KMS-11 (cell line): ENCODE measurements around the gene COL25A1.

ENCODE experiments used
- H2AFZ ChIP-seq: fragments of 200-600 bp; sonication (generic); 2 replicates; pipeline ENCODE4 v1.6.1; 2016; ENCODE audit warnings: antibody characterized with exemption, mixed run types, low read depth
- H3K27ac ChIP-seq: fragments of 200-600 bp; sonication (generic); 2 replicates; pipeline ENCODE4 v1.6.1; 2016; ENCODE audit warnings: mild to moderate bottlenecking, mixed run types
- H3K27me3 ChIP-seq: fragments of 200-600 bp; sonication (generic); 2 replicates; pipeline ENCODE4 v1.6.1; 2017; ENCODE audit warnings: mild to moderate bottlenecking, low read depth, mixed run types, moderate library complexity; ENCODE audit not compliant: insufficient read depth
- H3K36me3 ChIP-seq: fragments of 200-600 bp; sonication (generic); 2 replicates; pipeline ENCODE4 v1.6.1; 2017; ENCODE audit warnings: mild to moderate bottlenecking, mixed run types; ENCODE audit not compliant: insufficient read depth
- H3K4me1 ChIP-seq: fragments of 200-600 bp; sonication (generic); 2 replicates; pipeline ENCODE4 v1.6.1; 2016; ENCODE audit warnings: mild to moderate bottlenecking, low read depth, mixed run types; ENCODE audit not compliant: poor library complexity, severe bottlenecking
- H3K4me2 ChIP-seq: fragments of 200-600 bp; sonication (generic); 2 replicates; pipeline ENCODE4 v1.7.0; 2016; ENCODE audit warnings: mild to moderate bottlenecking, mixed run types
- H3K4me3 ChIP-seq: fragments of 200-600 bp; sonication (generic); IDR thresholded peaks from 2 replicates; pipeline ENCODE4 v1.6.1; 2017; ENCODE audit warnings: low read depth, low read length, mixed read lengths; ENCODE audit not compliant: insufficient read depth
- H3K79me2 ChIP-seq: fragments of 200-600 bp; sonication (generic); 2 replicates; pipeline ENCODE4 v1.6.1; 2016; ENCODE audit warnings: low read depth, mixed run types; ENCODE audit not compliant: insufficient read depth
- H3K9ac ChIP-seq: fragments of 200-600 bp; sonication (generic); 2 replicates; pipeline ENCODE4 v1.6.1; 2016; ENCODE audit warnings: mild to moderate bottlenecking, mixed run types
- H4K20me1 ChIP-seq: fragments of 200-600 bp; sonication (generic); 2 replicates; pipeline ENCODE4 v1.6.1; 2016; ENCODE audit warnings: mild to moderate bottlenecking, mixed run types; ENCODE audit not compliant: insufficient read depth
- TF ChIP-seq, protein P1 (sequence below): fragments of 200-600 bp; sonication (generic); conservative IDR thresholded peaks from 2 replicates; pipeline ENCODE4 v1.6.1; 2017; ENCODE audit warnings: low read depth, mild to moderate bottlenecking, antibody characterized with exemption, low read length, moderate library complexity, mixed read lengths

COL25A1 gene

DNA sequence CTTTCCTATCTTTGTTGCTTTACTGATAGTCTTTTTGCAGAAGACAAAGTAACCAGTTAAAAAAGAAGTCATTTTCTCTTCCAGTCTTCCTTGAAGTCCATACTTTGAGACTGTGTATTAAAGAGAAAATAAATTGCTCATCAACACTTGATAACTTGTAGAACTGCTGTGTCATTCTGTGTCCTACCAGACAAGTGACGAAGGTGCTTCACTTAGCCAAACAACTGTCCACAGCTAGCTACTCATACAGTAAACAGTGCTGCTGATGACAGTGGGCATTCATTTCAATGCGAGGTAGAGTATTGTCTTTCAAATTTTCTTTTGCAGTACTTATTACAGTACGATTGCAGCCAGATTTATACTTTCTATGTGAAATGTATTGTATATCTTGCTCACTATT is 11.5 kb downstream of the COL25A1 start:
- peaks cover under 1% of the 10 kb centered on the region for H3K4me1 ChIP-seq
- H3K9ac ChIP-seq: no peak overlapping the region
- TF ChIP-seq, protein P1, sequence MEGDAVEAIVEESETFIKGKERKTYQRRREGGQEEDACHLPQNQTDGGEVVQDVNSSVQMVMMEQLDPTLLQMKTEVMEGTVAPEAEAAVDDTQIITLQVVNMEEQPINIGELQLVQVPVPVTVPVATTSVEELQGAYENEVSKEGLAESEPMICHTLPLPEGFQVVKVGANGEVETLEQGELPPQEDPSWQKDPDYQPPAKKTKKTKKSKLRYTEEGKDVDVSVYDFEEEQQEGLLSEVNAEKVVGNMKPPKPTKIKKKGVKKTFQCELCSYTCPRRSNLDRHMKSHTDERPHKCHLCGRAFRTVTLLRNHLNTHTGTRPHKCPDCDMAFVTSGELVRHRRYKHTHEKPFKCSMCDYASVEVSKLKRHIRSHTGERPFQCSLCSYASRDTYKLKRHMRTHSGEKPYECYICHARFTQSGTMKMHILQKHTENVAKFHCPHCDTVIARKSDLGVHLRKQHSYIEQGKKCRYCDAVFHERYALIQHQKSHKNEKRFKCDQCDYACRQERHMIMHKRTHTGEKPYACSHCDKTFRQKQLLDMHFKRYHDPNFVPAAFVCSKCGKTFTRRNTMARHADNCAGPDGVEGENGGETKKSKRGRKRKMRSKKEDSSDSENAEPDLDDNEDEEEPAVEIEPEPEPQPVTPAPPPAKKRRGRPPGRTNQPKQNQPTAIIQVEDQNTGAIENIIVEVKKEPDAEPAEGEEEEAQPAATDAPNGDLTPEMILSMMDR: no peak
- no peak overlapping the region for H3K4me3 ChIP-seq
- H3K79me2 ChIP-seq: no peaks in the 10 kb centered on the region
- no peaks in the 10 kb centered on the region for H4K20me1 ChIP-seq
- H3K4me2 ChIP-seq: no peak overlapping the region
- H3K36me3 ChIP-seq: no peaks in the 10 kb centered on the region
- no peak overlapping the region for H2AFZ ChIP-seq
- no peaks in the 10 kb centered on the region for H3K27me3 ChIP-seq
- H3K27ac ChIP-seq: no peak overlapping the region

DNA sequence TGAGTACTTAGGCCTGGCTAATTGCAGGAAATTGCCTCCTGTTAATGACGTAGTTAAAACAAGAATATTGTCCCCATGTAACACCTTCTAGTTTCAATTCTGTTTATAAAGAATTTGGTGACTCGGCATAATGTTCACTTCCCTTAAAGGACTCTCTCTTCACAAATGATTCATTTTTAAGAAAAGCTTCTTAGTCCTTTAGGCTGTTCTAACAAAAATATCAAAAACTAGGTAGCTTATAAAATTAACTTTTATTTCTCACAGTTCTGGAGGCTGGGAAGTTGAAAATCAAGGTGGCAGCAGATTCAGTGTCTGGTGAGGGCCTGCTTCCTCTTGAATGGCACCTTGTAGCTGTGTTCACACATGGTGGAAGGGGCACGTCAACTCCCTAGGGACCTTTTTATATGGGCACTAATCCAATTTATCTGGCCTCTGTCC is 23.8 kb downstream of the COL25A1 start:
- H3K27ac ChIP-seq: peak overlapping the region; percentile 53
- no peak overlapping the region for H3K4me3 ChIP-seq
- no peaks in the 10 kb centered on the region for H4K20me1 ChIP-seq
- TF ChIP-seq, protein P1: no peak
- peak overlapping the region; percentile 30; the same call in 1 of the 2 replicates for H2AFZ ChIP-seq
- no peaks in the 10 kb centered on the region for H3K79me2 ChIP-seq
- no peak overlapping the region for H3K9ac ChIP-seq
- no peaks in the 10 kb centered on the region for H3K36me3 ChIP-seq
- H3K27me3 ChIP-seq: no peaks in the 10 kb centered on the region
- H3K4me2 ChIP-seq: peak overlapping the region; percentile 59
- H3K4me1 ChIP-seq: peaks cover 43% of the 10 kb centered on the region

DNA sequence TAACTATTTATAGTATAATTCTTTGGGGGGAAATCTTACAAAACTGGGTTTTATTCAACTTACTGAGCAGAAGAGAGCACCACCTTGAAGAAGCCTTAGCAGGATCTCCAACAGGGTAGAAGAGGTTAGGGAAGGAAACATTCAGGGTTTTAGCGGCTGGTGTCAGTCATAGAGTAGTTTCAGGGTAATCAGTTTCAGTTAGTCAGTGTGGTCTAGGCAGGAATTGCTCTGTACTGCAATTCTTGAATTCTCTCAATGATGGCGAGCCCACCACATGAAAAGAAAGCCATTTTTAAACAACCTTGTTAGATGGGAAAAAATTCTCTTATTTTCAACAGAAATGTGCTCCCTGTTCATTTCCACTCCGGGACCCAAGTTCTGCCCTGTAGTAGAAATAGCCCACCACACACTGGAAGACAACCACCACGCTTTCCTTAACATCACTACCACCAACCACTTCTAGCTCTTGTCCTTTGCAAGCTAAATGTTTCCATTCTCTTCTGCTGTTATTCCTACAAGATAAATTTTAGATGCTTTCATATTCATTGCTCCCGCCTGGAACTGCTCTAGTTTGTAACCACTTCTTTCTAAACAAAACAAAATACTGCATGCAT is 25.9 kb downstream of the COL25A1 start:
- H3K4me3 ChIP-seq: no peak overlapping the region
- H3K9ac ChIP-seq: no peak overlapping the region
- TF ChIP-seq, protein P1: no peak
- no peak overlapping the region for H3K27ac ChIP-seq
- H3K27me3 ChIP-seq: no peaks in the 10 kb centered on the region
- peaks cover 43% of the 10 kb centered on the region for H3K4me1 ChIP-seq
- no peaks in the 10 kb centered on the region for H3K36me3 ChIP-seq
- no peaks in the 10 kb centered on the region for H4K20me1 ChIP-seq
- H2AFZ ChIP-seq: no peak overlapping the region
- H3K79me2 ChIP-seq: no peaks in the 10 kb centered on the region
- peak overlapping the region; percentile 57 for H3K4me2 ChIP-seq

DNA sequence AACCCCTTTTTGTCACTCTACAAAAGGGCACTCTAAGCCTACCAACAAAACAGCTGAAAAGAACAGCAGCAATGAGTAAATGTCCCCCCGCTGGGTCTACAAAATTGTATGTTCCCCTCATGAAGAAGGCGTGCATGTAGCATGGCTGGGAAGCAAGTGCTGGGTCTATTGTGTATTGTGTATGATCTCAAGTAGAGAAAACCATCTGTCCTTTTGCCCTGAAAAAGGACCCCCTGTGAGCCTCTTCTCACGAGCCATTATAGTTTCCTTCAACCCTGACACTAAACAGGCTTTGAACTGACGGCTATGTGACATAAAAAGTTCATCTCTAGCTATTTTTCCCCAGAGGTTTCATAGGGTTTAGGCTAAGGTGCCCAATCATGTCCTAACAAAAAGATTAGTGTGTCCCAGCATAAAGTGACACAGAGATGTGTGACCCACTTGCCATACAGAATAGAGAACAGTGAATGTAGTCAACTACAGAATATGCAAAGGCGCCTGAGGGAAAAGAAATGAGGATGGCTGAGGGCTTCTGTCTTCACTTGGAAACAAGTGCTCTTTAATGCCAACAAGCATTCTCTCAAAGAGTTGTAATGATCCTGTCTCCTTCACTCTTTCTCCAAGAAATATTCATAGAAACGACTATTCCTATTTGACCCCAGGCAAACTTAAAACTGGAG is 27.3 kb downstream of the COL25A1 start:
- Histone ChIP-seq H3K4me3 (no peak overlapping the region), H3K4me2 (no peak overlapping the region), H3K27me3 (no peaks in the 10 kb centered on the region), H3K9ac (no peak overlapping the region), H3K4me1 (peaks cover 43% of the 10 kb centered on the region), H3K27ac (no peak overlapping the region), H3K36me3 (no peaks in the 10 kb centered on the region), H4K20me1 (no peaks in the 10 kb centered on the region), H3K79me2 (no peaks in the 10 kb centered on the region), H2AFZ (no peak overlapping the region)
- TF ChIP-seq, protein P1: no peak
